Astrocyte (in vitro differentiated cells and primary cell): ENCODE results near the gene CDKAL1.

Experiments
- EZH2 ChIP-seq: IDR thresholded peaks from 2 replicates; pipeline ENCODE4 v1.6.1; 2012; ENCODE audit warnings: mild to moderate bottlenecking, low read length, inconsistent platforms; ENCODE audit not compliant: insufficient read depth
- TF ChIP-seq, protein P1 (sequence below): IDR thresholded peaks from 2 replicates; pipeline ENCODE4 v1.5.1; 2011; ENCODE audit warnings: low read depth, mild to moderate bottlenecking, inconsistent platforms, low read length, moderate library complexity; ENCODE audit not compliant: insufficient read depth

DNA sequence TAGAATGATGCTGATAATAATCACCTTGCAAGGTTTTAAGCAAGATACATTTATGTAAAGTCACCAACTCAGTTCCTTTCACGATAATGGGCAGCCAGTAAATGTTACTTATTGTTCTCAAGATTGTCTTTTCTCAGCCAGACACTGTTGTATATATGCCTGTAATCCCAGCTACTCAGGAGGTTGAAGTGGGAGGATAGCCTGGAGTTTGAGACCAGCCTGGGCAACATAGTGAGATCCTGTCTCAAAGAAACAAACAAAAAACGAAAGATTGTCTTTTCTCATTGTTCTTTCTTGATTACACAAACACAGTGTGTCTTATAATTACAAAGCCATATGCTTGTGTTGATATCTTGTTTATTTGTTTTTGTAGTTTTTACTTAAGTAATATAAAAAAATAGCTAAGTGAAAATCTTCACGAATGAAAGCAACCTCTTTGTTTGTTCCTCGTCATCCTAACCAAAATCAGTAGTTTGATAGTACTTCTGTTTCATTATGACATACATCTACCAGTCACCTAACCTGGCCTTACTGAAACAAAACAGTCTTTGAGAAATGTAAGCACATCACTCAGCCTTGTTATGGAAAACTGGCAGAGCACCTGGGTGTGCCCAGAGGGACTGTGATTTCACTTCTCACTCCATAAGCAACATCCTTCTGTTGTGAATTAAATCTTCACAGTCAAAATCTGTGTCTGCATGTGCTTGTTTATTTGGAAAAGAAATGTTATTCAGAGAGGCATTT, 623.1 kb downstream of the CDKAL1 start:
- TF ChIP-seq, protein P1, sequence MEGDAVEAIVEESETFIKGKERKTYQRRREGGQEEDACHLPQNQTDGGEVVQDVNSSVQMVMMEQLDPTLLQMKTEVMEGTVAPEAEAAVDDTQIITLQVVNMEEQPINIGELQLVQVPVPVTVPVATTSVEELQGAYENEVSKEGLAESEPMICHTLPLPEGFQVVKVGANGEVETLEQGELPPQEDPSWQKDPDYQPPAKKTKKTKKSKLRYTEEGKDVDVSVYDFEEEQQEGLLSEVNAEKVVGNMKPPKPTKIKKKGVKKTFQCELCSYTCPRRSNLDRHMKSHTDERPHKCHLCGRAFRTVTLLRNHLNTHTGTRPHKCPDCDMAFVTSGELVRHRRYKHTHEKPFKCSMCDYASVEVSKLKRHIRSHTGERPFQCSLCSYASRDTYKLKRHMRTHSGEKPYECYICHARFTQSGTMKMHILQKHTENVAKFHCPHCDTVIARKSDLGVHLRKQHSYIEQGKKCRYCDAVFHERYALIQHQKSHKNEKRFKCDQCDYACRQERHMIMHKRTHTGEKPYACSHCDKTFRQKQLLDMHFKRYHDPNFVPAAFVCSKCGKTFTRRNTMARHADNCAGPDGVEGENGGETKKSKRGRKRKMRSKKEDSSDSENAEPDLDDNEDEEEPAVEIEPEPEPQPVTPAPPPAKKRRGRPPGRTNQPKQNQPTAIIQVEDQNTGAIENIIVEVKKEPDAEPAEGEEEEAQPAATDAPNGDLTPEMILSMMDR = no peak
- no peak for TF ChIP-seq EZH2
